Uterus (tissue), 2 donors: ENCODE data around the gene REG3A.

Source experiments
- POLR2A ChIP-seq, 2 donors: fragments of 450-650 bp; IDR thresholded peaks; one replicate each; pipeline ENCODE4 v1.6.1; 2016; ENCODE audit warnings: antibody characterized with exemption in 2 of 2, mild to moderate bottlenecking in 1 of 2, moderate library complexity in 1 of 2
- TF ChIP-seq, protein P1 (sequence below), 4 experiments: fragments of 200-600 bp in 2 of 4; fragments of 450-650 bp in 2 of 4; sonication (generic) in 2 of 4; IDR thresholded peaks; one replicate each; pipeline ENCODE4 v1.5.1; 2016 to 2019; ENCODE audit warnings: antibody characterized with exemption in 4 of 4, mild to moderate bottlenecking in 2 of 4, moderate library complexity in 1 of 4

DNA sequence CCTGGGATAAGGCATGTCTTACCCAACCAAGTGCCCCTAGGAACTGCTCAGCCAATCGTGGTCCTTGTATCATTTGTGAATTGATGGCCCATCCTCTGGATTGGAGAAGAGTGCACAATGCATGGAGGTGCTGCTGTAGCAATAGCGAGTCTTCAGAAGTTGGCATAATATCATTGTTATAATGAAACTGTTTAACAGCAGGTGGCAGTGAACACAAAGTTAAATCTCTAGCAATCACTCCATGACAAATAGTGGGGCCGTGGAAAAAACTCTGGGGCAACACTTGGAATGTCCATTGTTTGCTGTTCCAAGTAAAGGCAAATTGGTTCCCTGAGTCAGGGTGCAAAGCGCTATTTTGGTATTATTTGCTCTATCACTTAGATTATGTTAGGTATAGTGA is 27.9 kb downstream of the REG3A start:
- TF ChIP-seq, protein P1, sequence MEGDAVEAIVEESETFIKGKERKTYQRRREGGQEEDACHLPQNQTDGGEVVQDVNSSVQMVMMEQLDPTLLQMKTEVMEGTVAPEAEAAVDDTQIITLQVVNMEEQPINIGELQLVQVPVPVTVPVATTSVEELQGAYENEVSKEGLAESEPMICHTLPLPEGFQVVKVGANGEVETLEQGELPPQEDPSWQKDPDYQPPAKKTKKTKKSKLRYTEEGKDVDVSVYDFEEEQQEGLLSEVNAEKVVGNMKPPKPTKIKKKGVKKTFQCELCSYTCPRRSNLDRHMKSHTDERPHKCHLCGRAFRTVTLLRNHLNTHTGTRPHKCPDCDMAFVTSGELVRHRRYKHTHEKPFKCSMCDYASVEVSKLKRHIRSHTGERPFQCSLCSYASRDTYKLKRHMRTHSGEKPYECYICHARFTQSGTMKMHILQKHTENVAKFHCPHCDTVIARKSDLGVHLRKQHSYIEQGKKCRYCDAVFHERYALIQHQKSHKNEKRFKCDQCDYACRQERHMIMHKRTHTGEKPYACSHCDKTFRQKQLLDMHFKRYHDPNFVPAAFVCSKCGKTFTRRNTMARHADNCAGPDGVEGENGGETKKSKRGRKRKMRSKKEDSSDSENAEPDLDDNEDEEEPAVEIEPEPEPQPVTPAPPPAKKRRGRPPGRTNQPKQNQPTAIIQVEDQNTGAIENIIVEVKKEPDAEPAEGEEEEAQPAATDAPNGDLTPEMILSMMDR (IDR thresholded peaks at IDR 0.05) = no peak
- TF ChIP-seq POLR2A (IDR thresholded peaks at IDR 0.05) = no peak
